Astrocyte of the spinal cord (primary cell): ENCODE results near the gene PRRC1.

Experiments
- DNase-seq: peaks from one replicate; pipeline ENCODE4 v3.0.0; 2011; ENCODE audit warnings: low read depth, low spot score
- H3K4me3 ChIP-seq: 2 replicates; pipeline ENCODE4 v1.5.1; 2011; ENCODE audit warnings: low read depth, mild to moderate bottlenecking, low read length, moderate library complexity
- in situ Hi-C: cut with HindIII; loops from 2 replicates; pipeline ENCODE4 v1.10.0; 2017; ENCODE audit warnings: low sequenced_read_pairs
- TF ChIP-seq, protein P1 (sequence below): IDR thresholded peaks from 2 replicates; pipeline ENCODE4 v1.5.1; 2012; ENCODE audit warnings: low read depth, mild to moderate bottlenecking, low read length, inconsistent platforms

The PRRC1 gene

DNA sequence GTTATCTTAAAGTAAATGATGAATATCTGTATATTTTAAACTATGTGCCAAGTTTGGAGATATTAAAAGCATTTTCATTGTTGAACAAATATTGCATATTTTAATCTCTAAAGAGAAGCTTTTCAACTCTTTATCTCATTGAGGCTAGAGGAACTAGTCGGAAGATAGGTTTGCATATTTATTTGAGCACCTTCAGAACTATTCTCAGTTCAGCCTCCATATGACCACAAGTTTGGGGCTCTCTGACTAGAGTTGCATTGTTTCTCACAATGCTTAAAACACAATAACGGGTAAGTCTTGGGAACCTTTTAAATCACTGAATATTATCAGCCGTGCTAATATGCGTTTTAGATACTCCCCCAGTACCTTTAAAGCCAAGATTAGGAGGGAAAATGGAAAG lies 84.2 kb downstream of the PRRC1 start:
- no peak for DNase-seq
- in situ Hi-C loops = no loop called here
- H3K4me3 ChIP-seq = no peak overlapping the region

DNA sequence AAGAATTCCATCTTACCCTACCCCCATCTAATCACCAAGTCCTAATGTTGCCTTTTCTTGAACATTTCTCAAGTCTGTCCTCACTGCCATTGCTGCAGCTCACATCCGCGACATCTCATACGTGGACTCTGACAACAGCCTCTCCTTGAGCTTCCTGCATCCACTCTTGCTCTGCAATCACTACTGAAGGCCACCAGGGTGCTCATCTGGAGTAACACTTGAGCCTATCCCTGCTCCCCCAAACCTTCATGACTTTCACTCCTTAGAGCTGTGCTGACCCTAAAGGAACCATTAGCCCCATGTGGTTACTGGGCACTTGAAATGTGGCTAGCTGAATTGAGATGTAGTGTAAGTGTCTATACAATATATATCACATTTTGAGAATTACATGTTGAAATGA lies 85.0 kb downstream of the PRRC1 start:
- in situ Hi-C loops = no loop called here
- TF ChIP-seq, protein P1, sequence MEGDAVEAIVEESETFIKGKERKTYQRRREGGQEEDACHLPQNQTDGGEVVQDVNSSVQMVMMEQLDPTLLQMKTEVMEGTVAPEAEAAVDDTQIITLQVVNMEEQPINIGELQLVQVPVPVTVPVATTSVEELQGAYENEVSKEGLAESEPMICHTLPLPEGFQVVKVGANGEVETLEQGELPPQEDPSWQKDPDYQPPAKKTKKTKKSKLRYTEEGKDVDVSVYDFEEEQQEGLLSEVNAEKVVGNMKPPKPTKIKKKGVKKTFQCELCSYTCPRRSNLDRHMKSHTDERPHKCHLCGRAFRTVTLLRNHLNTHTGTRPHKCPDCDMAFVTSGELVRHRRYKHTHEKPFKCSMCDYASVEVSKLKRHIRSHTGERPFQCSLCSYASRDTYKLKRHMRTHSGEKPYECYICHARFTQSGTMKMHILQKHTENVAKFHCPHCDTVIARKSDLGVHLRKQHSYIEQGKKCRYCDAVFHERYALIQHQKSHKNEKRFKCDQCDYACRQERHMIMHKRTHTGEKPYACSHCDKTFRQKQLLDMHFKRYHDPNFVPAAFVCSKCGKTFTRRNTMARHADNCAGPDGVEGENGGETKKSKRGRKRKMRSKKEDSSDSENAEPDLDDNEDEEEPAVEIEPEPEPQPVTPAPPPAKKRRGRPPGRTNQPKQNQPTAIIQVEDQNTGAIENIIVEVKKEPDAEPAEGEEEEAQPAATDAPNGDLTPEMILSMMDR = no peak
- H3K4me3 ChIP-seq = no peak overlapping the region
- DNase-seq = no peak

More for the DNA sequence above, 84.2 kb downstream of the PRRC1 start:
- TF ChIP-seq, protein P1 = no peak

DNA sequence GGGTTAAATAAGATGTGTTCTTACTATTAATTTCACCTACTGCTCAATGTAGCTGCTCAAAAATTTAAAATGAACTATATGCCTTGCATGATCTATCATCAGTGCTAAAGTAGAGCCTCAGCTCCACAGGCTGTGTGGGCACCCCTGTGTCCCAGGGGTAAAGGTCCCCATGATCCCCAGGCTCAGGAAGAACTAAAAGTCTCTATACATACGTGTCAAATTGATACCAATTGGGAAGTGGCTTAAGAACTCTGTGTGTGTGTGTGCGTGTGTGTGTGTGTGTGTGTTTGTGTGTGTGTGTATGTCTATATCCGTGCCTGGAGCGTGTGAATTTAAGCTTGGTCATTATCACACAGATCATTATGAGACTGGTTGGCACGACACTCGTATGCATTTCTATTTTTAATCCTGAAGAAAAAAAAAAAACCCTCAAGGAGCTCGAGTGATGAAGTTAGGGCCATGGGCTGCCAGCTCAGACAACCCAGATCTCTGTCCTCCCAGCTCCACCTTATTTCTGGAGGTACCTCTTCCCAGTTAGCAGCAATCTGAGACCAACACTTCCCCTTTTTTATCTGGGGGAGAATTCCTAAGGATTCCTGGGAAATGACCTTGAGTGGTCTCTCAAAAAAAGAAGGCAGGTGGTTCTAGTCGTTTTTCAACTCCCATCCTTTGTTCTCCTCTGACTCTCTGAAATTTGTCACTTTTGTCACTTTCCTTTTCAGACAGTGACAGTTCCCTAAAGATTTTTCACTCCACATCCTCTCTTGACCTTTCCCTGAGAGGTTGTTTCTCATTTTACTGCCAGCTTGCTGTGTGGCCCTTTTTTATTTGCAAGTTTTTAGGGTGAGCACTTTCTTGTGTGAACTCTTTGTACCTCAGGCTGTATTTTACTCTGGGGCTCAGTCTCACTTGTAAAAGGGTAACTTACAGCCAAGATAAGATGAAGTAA lies 85.7 kb downstream of the PRRC1 start:
- TF ChIP-seq, protein P1 = no peak

More for the DNA sequence above, 85.7 kb downstream of the PRRC1 start:
- in situ Hi-C loops = no loop called here
- H3K4me3 ChIP-seq = no peak overlapping the region
- DNase-seq = no peak
